HEK293T (cell line): ENCODE measurements around the gene SBNO2.

Experiments
- CTCF ChIA-PET: fragments of 350-600 bp; formaldehyde crosslinking; extraction: SDS; loops from one replicate; lab custom pipeline; 2021; ENCODE audit warnings: antibody characterized with exemption, inconsistent platforms; lab: Yijun Ruan, JAX
- POLR2A ChIA-PET: fragments of 350-600 bp; formaldehyde crosslinking; extraction: SDS; loops from one replicate; lab custom pipeline; 2020; ENCODE audit warnings: antibody characterized with exemption, inconsistent platforms; lab: Yijun Ruan, JAX
- DNase-seq: peaks from one replicate; pipeline ENCODE4 v3.0.0; 2012; ENCODE audit warnings: mixed read lengths; ENCODE audit errors: extremely low spot score
- ARNT ChIP-seq: fragments of 450-650 bp; IDR thresholded peaks from 2 replicates; pipeline ENCODE4 v1.6.1; 2017; ENCODE audit warnings: mild to moderate bottlenecking
- BHLHE40 ChIP-seq: fragments of 450-650 bp; IDR thresholded peaks from 2 replicates; pipeline ENCODE4 v1.6.1; 2016; ENCODE audit warnings: mild to moderate bottlenecking, moderate library complexity, borderline replicate concordance
- CTBP1 ChIP-seq: fragments of 450-650 bp; IDR thresholded peaks from 2 replicates; pipeline ENCODE4 v1.6.1; 2016; ENCODE audit warnings: borderline replicate concordance
- ELF4 ChIP-seq: fragments of 450-650 bp; IDR thresholded peaks from 2 replicates; pipeline ENCODE4 v1.6.1; 2017; ENCODE audit warnings: antibody characterized with exemption
- FOXA1 ChIP-seq: fragments of 450-650 bp; IDR thresholded peaks from 2 replicates; pipeline ENCODE4 v1.6.1; 2016; ENCODE audit warnings: mild to moderate bottlenecking
- FOXK2 ChIP-seq: fragments of 450-650 bp; IDR thresholded peaks from 2 replicates; pipeline ENCODE4 v1.6.1; 2016; ENCODE audit warnings: mild to moderate bottlenecking
- FOXM1 ChIP-seq: fragments of 450-650 bp; IDR thresholded peaks from 2 replicates; pipeline ENCODE4 v1.6.1; 2017; ENCODE audit warnings: mild to moderate bottlenecking, borderline replicate concordance
- HDGF ChIP-seq: fragments of 450-650 bp; IDR thresholded peaks from 2 replicates; pipeline ENCODE4 v1.6.1; 2017; ENCODE audit warnings: antibody characterized with exemption, borderline replicate concordance
- L3MBTL2 ChIP-seq: fragments of 450-650 bp; conservative IDR thresholded peaks from 2 replicates; pipeline ENCODE4 v1.6.1; 2016; ENCODE audit warnings: mild to moderate bottlenecking
- LEF1 ChIP-seq: fragments of 450-650 bp; IDR thresholded peaks from 2 replicates; pipeline ENCODE4 v1.6.1; 2017; ENCODE audit warnings: mild to moderate bottlenecking, borderline replicate concordance
- NFRKB ChIP-seq: fragments of 450-650 bp; IDR thresholded peaks from 2 replicates; pipeline ENCODE4 v1.6.1; 2016; ENCODE audit warnings: mild to moderate bottlenecking, moderate library complexity
- SP1 ChIP-seq: fragments of 450-650 bp; IDR thresholded peaks from 2 replicates; pipeline ENCODE4 v1.6.1; 2017
- SUZ12 ChIP-seq: fragments of 450-650 bp; IDR thresholded peaks from 2 replicates; pipeline ENCODE4 v1.6.1; 2016; ENCODE audit warnings: mild to moderate bottlenecking
- TARDBP ChIP-seq: fragments of 450-650 bp; IDR thresholded peaks from 2 replicates; pipeline ENCODE4 v1.6.1; 2016
- ZNF384 ChIP-seq: fragments of 450-650 bp; IDR thresholded peaks from 2 replicates; pipeline ENCODE4 v1.6.1; 2016
- TF ChIP-seq, protein P1 (sequence below): fragments of 450-650 bp; IDR thresholded peaks from 2 replicates; pipeline ENCODE4 v1.6.1; 2016

Gene SBNO2

DNA sequence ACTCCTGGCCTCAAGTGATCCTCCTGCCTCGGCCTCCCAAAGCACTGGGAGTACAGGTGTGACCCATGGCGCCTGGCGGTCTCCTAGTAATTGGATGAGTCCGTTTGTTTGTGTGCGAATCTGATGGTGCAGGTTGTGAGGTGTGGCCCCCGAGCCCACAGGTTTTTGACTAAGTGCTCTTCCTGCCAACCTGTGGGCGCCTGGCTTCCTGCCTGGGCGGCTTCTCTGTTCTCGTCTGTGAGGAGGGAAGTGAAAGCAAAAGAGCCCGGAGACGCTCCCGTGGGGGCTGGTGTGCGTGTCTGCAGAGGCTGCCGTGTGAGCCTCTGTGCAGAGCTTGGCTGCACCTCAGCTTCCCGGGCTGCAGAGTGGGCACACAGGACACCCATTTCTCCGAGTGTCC, 97.1 kb downstream of the SBNO2 start:
- no peak for DNase-seq
- POLR2A ChIA-PET, result no interaction called here
- CTCF ChIA-PET, result no interaction called here
- TF ChIP-seq LEF1 (no peak), FOXA1 (no peak), SUZ12 (no peak)

DNA sequence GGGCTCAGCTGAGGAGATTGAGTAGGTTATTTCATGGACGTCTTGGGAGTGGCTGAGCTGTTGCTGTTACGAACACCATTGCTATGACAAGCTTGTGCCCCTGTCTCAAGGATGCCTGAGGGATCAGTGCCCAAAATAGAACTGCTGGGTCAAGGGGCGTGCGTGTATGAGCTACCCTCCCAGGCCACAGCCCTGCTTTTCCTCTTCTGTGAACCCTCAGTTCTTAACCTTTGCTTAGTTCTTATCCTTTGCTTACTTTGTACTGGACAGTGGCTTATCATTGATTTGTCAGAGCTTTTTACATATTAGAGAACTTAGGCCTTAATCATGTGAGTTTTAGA, 98.1 kb downstream of the SBNO2 start:
- CTCF ChIA-PET, result interaction anchor here (1.1 kb wide), 1 partner anchor 11 kb away, joined by 5 read pairs; no protein-coding TSS in a partner anchor
- no peak for DNase-seq
- POLR2A ChIA-PET, result no interaction called here
- TF ChIP-seq SUZ12 (no peak), ZNF384 (no peak), FOXA1 (no peak)
- TF ChIP-seq, protein P1, sequence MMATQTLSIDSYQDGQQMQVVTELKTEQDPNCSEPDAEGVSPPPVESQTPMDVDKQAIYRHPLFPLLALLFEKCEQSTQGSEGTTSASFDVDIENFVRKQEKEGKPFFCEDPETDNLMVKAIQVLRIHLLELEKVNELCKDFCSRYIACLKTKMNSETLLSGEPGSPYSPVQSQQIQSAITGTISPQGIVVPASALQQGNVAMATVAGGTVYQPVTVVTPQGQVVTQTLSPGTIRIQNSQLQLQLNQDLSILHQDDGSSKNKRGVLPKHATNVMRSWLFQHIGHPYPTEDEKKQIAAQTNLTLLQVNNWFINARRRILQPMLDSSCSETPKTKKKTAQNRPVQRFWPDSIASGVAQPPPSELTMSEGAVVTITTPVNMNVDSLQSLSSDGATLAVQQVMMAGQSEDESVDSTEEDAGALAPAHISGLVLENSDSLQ, result no peak

DNA sequence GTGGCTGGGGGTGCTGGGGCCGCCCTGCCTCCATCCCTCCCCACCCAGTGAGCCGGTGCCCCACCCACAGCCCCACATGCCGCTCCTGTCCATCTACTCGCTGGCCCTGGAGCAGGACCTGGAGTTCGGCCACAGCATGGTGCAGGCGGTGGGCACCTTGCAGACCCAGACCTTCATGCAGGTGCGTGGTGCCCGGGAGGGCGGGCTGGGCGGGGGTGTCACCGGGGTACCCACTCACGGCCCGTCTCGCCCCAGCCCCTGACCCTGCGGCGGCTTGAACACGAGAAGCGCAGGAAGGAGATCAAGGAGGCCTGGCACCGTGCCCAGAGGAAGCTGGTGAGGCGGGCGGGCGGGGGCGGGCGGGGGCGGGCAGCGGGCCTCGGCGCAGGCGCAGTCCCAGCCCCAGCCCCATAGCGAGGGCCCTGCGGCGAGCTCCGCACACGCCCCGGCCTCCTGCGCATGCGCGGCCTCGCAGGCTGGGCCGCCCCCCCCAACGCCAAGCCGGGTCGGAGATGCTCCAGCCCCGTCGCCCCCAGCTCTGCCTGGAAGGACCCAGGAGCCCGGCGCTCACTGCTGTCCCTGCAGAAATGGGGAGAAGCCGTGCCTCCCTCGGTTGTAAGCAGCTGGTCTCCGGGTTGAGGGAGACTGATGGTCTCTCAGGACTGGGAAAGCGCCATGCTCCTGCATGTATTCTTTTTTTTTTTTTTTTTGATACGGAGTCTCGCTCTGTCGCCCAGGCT, 99.4 kb downstream of the SBNO2 start:
- ChIA-PET POLR2A (no interaction called here), CTCF (no interaction called here)
- TF ChIP-seq LEF1, result no peak
- no peak for TF ChIP-seq SP1
- no peak for TF ChIP-seq SUZ12
- TF ChIP-seq, protein P1, result no peak
- no peak for TF ChIP-seq BHLHE40
- TF ChIP-seq TARDBP, result no peak
- no peak for TF ChIP-seq FOXM1
- TF ChIP-seq FOXK2, result no peak
- TF ChIP-seq L3MBTL2, result no peak
- no peak for TF ChIP-seq CTBP1
- no peak for TF ChIP-seq ELF4
- TF ChIP-seq FOXA1, result no peak
- TF ChIP-seq ARNT, result no peak
- TF ChIP-seq ZNF384, result no peak
- no peak for TF ChIP-seq HDGF
- no peak for TF ChIP-seq NFRKB
- DNase-seq, result no peak

DNA sequence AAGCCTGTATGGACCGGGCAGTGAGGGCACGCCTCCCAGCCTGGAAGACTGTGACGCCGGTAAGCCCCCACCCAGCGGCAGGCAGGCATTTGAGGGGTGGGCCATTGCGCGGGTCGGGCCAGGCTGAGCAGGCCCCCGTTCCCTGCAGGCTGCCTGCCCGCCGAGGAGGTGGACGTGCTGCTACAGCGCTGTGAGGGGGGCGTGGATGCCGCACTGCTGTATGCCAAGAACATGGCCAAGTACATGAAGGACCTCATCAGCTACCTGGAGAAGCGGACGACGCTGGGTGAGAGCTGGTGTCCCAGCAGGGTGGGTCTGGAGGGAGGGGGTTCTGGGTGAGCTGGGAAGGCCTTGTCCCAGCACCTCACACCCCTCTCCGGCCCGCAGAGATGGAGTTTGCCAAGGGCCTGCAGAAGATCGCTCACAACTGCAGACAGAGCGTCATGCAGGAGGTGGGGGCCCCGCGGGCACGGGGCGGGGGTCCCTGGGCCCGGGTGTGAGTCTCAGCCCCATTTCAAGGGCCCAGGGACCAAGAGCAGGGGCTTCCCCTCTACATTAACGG, 100.0 kb downstream of the SBNO2 start:
- ChIA-PET CTCF (no interaction called here), POLR2A (no interaction called here)
- DNase-seq, result no peak
- TF ChIP-seq, protein P1, result no peak
- TF ChIP-seq FOXA1 (no peak), HDGF (no peak)

DNA sequence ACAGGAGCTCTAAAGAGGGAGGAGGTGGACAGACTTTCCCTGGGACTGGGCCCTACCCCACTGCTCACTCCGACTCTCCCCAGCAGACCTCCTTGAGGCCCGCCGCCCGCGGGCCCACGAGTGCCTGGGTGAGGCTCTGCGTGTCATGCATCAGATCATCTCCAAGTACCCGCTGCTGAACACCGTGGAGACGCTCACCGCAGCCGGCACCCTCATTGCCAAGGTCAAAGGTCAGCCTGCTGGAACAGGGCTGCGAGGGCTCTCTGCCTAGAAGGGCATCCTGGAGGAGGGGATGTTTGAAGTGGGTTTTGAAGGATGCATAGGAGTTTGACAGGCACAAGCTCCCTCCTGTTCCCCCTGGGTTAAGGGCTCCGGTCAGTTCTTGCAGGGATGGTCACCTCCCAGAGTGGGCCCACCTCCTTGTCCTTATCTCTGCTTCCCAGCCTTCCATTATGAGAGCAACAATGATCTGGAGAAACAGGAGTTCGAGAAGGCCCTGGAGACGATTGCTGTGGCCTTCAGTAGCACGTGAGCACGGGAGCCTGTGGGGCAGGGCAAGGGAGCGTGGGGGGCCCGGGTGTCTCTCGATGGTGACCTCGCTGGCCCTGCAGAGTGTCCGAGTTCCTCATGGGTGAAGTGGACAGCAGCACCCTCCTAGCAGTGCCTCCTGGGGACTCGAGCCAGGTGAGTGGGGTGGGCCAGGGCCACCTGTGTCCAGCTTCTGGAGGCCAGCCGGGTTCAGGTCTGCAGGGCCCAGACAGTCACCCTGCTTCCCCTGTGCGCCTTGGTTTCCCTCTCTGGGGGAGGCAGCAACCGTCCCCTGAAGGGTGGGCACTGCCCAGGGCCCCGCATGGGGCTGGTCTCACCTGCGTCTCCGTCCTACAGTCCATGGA, 100.8 kb downstream of the SBNO2 start:
- CTCF ChIA-PET, result no interaction called here
- no peak for DNase-seq
- TF ChIP-seq TARDBP, result no peak
- TF ChIP-seq ZNF384, result no peak
- no peak for TF ChIP-seq SP1
- TF ChIP-seq CTBP1, result no peak
- no peak for TF ChIP-seq FOXA1
- TF ChIP-seq HDGF, result no peak
- no peak for TF ChIP-seq ARNT
- no peak for TF ChIP-seq L3MBTL2
- TF ChIP-seq ELF4, result no peak
- TF ChIP-seq NFRKB, result no peak
- no peak for TF ChIP-seq FOXK2
- TF ChIP-seq, protein P1, result no peak
- no peak for TF ChIP-seq BHLHE40
- no peak for TF ChIP-seq SUZ12
- POLR2A ChIA-PET, result no interaction called here
